Hematopoietic multipotent progenitor cell treated with erythropoietin and hydrocortisone succinate and interleukin-3 and kit ligand, for 17 days (in vitro differentiated cells): Measurements from ENCODE around the gene GCAT.

Experiments
- DNase-seq: peaks from one replicate; pipeline ENCODE4 v3.0.0-alpha.2; 2015; ENCODE audit warnings: low spot score

The GCAT gene

GRCh38 chr22:37842015-37842793 lies 34.5 kb downstream of the GCAT start:
- no peak for DNase-seq

GRCh38 chr22:37843741-37844089 lies 36.0 kb downstream of the GCAT start:
- DNase-seq: no peak

- DNase-seq: no peak
Observed at GRCh38 chr22:37844904-37845329, 37.2 kb downstream of the GCAT start.

GRCh38 chr22:37846433-37846832 lies 38.7 kb downstream of the GCAT start:
- no peak for DNase-seq

- peak; percentile 30 for DNase-seq
Observed at GRCh38 chr22:37848587-37849088, 40.9 kb downstream of the GCAT start.

GRCh38 chr22:37849089-37849751 lies 41.5 kb downstream of the GCAT start, which contains the start of gene EIF3L:
Gene EIF3L (plus strand): TSS chr22:37849419. CDS start chr22:37849450, 31 bp downstream.
- peak; percentile 88 for DNase-seq

GRCh38 chr22:37850801-37851200 lies 43.1 kb downstream of the GCAT start:
- no peak for DNase-seq

- DNase-seq: no peak
Observed at GRCh38 chr22:37852418-37852817, 44.7 kb downstream of the GCAT start.

GRCh38 chr22:37854946-37855345 lies 47.2 kb downstream of the GCAT start:
- DNase-seq: no peak

- no peak for DNase-seq
Observed at GRCh38 chr22:37855462-37855861, 47.7 kb downstream of the GCAT start.

- DNase-seq: no peak
Observed at GRCh38 chr22:37860796-37861421, 53.2 kb downstream of the GCAT start.

GRCh38 chr22:37862570-37863325 lies 55.0 kb downstream of the GCAT start:
- no peak for DNase-seq

GRCh38 chr22:37865510-37865909 lies 57.8 kb downstream of the GCAT start:
- DNase-seq: no peak
